Heart left ventricle (tissue), 13 donors: ENCODE measurements around the gene FOXJ2.

ENCODE experiments used
- CTCF ChIP-seq, 12 donors: fragments of 200-600 bp; sonication (generic) in 4 of 12; IDR thresholded peaks; one replicate each; pipeline versions ENCODE4 v1.5.0 to v1.8.0; 2018 to 2022; ENCODE audit warnings: antibody characterized with exemption in 12 of 12, mild to moderate bottlenecking in 5 of 12
- POLR2A ChIP-seq, 2 donors: fragments of 450-650 bp; IDR thresholded peaks; one replicate each; pipeline ENCODE4 v1.6.1; 2017; ENCODE audit warnings: antibody characterized with exemption in 2 of 2, mild to moderate bottlenecking in 2 of 2, moderate library complexity in 2 of 2
- donor health status: ischemic (EF 13 %, LVEDD 7.1; RV severe dilation, severe dysfunction).
- donor health status: DM: no; HTN: yes; CAD: no.
- donor health status: DM: no; HTN: no; CAD: no.
- donor health status: ischemic (EF 25% LVEDD 6.9; RV normal size, moderate dysfunction).
- donor health status: ischemic (EF 25% LVEDD 5.7; RV mildly dilated, moderate dysfunction).
- donor health status: ischemic (EF 35%, LVEDD 5.7; RV mildly dilated, moderate dysfunction).
- donor health status: nonischemic (EF 11% LVEDD 7.7; RV severe dilation, severe dysfunction).
- donor health status: DM: yes; HTN: yes; CAD: no.
- donor health status: PGD.
- donor health status: ischemic (EF 29% LVEDD 5.4; RV normal size, mild dysfunction).
- donor health status: nonischemic (EF 23%, LVEDD 6.1; RV moderate dilation, normal function).

- TF ChIP-seq POLR2A (IDR thresholded peaks at IDR 0.05) = no peak
- no peak for TF ChIP-seq CTCF (IDR thresholded peaks at IDR 0.05)
These were observed 43.9 kb downstream of the FOXJ2 start for GRCh38 chr12:8076366-8076765.
